ENCODE results near the gene DHX35.

Gene DHX35, protein sequence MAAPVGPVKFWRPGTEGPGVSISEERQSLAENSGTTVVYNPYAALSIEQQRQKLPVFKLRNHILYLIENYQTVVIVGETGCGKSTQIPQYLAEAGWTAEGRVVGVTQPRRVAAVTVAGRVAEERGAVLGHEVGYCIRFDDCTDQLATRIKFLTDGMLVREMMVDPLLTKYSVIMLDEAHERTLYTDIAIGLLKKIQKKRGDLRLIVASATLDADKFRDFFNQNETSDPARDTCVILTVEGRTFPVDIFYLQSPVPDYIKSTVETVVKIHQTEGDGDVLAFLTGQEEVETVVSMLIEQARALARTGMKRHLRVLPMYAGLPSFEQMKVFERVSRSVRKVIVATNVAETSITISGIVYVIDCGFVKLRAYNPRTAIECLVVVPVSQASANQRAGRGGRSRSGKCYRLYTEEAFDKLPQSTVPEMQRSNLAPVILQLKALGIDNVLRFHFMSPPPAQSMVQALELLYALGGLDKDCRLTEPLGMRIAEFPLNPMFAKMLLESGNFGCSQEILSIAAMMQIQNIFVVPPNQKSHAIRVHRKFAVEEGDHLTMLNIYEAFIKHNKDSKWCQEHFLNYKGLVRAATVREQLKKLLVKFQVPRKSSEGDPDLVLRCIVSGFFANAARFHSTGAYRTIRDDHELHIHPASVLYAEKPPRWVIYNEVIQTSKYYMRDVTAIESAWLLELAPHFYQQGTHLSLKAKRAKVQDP

DNA sequence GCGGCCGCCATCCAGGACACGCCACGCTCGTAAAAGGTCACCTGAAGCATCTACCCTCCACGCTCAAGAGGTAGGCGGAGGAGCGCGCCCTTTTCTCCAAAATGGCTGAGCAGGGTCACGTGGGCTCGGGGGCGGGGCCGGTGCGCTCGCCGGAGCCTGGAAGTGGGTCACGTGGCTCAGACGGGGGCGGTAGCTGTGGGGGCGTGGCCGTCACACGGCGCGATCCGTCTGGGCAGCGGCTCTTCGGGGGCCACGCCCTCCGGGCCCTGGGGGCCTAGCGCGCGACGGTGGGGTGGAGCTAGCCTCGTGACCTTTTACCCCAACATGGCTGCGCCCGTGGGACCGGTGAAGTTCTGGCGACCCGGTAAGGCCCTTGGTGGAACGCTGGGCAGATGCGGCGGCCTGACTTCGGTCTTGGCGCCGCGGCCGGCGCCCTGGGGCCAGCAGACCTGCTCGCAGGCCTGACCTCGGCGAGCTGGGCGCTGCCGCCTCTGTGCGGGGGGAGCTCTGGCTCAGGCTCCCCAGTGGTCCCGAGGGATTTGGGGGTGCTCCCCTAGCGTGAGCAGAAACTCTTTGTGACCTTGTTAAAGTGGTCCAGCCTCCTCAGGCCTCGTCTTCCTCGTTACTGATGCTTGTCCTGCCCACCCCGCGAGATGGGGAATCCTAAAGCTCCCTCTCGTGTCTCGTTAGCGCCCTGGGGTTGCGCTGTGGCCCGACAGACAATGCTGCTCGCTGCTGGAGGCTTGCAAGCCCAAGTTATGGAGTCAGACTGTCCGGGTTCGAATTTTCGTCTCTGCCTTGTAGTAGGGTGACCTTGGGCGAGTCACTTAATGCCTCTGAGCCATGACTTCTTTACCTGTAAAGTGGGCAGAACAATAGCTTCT lies at the start of gene DHX35:
TSS of gene DHX35 (plus strand) at position 301 of the 884 bp plus-strand sequence. CDS start at position 325, 24 bp downstream.
- DNase-seq, result peak; percentile 87

DNA sequence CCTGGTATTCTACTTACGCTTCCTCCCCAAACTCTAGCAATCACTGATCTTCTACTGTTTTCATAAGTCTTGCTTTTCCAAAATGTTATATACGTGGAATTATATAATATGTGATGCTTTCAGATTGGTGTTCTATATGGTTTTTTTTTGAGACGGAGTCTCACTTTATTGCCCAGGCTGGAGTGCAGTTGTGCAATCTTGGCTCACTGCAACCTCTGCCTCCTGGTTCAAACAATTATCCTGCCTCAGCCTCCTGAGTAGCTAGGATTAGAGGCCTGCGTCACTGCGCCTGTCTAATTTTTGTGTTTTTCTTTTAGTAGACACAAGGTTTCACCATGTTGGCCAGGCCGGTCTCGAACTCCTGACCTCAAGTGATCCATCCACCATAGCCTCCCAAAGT lies 46.8 kb upstream of the DHX35 start:
- DNase-seq, result no peak

DNA sequence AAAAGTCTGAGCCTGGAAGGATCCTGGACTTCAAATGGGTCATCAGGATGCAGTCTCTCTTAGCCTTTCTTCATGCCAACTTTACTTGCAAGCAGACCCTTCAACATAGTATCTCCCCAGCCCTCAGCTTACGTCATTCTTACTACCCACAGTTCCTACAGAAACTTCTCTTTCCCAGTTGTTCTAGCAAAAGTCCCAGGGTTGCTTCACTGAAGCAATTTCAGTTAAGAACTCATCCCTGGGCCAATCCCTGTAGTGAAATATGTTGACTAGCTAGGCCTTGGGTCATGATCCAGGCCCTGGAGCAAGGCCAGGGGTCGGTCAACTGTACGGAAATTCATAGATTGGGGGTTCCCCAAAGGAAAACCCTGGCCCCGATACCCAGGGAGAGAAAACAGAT lies 44.5 kb upstream of the DHX35 start:
- DNase-seq, result no peak

DNA sequence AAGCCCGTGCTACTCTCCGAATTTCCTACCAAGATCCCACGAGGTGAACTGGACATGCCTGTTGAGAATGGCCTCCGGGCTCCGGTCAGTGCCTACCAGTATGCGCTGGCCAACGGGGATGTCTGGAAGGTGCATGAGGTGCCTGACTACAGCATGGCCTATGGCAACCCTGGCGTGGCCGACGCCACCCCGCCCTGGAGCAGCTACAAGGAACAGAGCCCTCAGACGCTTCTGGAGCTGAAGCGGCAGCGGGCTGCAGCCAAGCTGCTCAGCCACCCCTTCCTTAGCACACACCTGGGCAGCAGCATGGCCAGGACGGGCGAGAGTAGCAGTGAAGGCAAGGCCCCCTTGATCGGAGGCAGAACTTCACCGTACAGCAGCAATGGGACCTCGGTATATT lies 44.0 kb upstream of the DHX35 start:
- no peak for DNase-seq

DNA sequence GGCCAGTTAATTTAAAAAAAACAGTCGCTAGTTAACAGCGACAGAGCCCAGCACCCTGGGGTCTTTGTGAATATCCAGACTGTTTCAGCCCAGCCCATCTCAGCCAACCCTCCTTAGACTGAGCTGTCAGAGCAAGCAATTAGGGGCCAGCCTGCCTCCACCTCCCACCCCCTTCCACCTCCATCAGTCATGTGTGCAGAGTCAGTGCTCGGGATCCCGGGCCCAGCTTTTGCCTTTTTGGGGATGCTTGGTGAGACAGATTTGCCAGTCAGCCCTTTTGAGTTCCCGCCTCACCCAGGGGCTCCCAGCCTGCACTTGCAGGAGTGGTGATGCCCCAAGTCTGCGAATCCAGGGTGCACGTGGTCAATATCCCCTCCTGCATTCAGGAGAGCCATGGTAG lies 42.5 kb upstream of the DHX35 start:
- DNase-seq, result no peak

DNA sequence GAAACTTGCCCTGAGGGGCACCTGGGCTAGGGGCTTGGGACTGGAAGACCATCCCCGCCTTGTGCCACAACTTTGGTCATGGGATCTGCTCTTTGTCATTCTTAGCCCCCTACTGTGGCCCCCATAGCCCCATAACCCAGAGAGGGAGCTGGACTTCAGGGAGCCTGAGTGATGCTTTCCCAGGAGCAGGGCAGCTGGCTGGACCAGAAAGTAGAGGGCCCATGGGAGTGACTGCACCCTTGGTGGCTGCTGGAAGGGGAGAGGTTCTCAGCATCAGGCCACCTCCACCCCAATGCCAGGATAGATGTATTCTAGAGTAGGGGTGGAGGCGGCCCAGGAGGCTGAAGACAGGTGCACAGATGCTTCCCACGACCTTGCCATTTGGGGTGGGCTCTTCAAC lies 41.7 kb upstream of the DHX35 start:
- no peak for DNase-seq

DNA sequence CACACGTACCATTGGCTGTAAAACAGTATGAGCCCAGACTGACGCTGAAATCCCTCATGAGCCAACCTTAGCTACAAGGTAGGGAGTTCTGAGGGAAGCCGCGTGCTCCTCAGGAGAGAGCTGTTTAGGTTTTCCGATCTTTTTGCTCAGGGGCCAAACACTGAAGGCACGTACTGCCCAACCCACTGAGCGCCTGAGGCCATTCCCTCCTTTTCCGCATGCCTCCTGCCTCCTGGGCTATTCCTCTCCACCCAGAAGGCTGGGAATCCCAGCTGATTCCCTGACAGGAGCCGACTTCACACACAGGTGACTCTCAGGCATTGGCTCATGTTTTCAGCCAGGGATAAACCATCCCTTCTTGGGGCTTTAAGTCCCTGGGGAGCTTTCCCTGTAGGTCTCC lies 41.3 kb upstream of the DHX35 start:
- DNase-seq, result no peak

DNA sequence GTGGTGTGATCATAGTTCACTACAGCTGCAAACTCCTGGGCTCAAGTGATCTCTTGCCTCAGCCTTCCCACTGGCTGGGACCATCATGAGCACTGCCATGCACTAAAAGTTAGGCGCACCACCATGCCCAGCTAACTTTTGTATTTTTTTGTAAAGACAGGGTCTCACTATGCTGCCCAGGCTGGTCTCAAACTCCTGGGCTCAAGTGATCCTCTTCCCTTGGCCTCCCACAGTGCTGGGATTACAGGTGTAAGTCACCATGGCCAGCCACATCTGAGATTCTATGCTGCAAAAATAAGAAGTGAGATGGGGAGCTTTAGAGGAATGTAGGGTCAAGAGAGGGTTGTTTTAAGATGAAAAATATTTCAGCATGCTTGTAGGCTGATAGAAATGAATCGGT lies 37.4 kb upstream of the DHX35 start:
- DNase-seq, result no peak

DNA sequence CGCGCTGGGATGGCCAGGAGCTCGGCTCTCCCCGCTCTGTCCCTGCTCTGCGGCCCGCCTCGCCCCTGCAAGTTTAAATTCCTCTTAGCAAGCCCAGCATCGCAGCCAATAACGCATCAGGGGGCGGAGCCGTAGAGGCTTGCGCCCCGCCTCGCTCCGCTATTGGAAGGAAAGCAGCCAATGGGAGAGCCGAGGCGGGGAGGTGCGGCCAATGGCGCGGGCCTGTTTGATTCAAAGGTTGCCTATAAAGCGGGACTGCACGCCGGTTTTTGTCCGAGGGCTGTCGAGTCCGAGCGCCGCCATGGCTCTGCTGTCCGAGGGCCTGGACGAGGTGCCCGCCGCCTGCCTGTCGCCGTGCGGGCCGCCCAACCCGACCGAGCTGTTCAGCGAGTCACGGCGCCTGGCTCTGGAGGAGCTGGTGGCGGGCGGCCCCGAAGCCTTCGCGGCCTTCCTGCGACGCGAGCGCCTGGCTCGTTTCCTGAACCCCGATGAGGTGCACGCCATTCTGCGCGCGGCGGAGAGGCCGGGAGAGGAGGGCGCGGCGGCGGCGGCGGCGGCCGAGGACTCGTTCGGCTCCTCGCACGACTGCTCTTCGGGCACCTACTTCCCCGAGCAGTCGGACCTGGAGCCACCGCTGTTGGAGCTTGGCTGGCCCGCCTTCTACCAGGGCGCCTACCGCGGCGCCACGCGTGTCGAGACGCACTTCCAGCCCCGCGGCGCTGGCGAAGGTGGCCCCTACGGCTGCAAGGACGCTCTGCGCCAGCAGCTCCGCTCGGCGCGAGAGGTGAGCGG lies 35.8 kb upstream of the DHX35 start, which contains the start of gene FAM83D:
TSS of gene FAM83D (plus strand) at position 276 of the 792 bp plus-strand sequence. CDS start at position 302, 26 bp downstream.
- DNase-seq, result peak; percentile 95

DNA sequence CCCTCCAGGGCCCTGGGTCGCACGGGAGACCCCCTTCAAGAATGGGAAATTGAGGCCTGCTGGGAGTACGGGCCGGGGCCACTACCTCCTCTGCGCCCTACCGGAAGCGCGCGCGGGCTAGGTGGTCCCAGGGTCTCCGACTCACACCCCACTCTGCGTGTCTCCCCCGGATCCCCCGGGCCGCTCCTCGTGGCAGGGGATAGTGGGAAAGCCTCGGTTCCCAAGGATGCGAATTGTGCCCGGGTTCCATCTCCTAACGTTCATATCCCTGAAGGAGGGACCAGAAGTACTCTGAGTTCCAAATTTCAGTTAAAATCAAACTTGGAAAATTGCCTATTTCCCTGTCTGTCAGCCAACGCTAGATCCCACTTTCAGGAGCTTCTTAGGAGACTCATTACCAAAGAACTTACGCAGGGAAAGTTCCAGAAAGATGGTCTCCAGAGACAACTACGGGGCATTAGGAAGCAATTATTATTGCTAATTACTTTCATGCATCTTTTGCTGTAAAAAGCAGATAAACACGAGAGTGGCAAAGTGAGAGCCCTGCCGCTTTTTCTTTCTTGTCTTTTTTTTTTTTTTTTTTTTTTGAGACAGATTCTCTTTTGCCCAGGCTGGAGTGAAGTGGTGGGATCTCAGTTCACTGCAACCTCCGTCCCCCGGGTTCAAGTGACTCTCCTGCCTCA lies 35.1 kb upstream of the DHX35 start:
- DNase-seq, result no peak

DNA sequence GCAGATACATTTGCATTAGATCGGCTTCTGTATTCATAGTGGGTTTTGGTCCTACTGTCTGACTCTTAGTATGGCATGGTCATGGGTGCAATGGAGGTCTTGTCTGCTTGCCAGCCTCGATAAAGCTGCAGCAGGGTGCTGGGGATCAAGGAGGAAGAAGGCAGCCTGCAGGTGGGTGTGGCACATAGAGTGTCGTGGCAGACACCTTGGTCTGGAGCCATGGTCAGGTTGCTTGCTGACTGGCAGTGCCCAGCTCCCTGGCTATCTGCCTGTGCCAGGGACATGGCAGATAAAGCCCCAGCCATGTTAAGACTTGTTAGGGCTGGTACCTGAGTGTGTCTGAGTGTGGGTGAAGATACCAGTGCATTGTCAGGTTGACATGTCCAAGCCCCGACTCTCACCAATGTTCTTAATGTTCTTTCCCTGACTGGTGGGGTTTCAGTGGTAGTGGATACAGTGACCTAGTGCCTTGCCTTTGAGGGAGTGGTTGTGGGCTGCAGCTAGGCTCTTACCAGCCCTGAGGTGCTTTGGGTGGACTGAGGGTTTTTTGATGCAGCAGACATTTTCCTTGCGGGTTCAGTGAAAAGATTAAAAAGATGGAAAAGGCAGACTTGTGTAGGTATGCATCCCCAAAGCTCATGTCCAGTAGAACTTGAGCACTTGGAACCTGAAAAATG lies 34.1 kb upstream of the DHX35 start:
- DNase-seq, result no peak

DNA sequence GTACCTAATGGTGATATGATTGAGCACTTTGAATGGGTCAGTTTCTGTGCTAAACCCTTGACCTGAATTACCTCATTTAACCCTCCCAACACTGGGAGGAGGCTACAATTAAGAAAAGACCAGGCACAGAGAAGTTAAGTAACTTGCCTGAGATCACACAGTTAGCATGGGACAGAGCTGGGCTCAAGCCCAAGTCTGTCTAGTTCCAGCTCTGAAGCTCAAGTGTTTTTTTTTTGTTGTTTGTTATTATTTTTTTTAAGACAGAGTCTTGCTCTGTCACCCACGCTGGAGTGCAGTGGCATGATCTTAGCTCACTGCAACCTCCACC lies 31.9 kb upstream of the DHX35 start:
- no peak for DNase-seq

DNA sequence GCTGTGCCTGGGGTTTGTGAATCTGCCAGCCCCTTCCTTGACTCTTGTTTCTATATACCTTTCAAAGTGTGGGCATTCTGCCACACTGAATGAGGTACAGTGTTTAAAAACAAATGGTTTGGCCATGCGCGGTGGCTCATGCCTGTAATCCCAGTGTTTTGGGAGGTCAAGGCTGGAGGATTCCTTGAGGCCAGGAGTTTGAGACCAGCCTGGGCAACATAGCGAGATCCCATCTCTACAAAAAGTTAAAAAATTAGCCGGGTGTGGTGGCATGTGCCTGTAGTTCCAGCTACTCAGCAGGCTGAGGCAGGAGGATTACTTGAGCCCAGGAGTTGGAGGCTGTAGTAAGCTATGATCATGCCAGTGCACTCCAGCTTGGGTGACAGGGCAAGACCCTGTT lies 30.2 kb upstream of the DHX35 start:
- no peak for DNase-seq

DNA sequence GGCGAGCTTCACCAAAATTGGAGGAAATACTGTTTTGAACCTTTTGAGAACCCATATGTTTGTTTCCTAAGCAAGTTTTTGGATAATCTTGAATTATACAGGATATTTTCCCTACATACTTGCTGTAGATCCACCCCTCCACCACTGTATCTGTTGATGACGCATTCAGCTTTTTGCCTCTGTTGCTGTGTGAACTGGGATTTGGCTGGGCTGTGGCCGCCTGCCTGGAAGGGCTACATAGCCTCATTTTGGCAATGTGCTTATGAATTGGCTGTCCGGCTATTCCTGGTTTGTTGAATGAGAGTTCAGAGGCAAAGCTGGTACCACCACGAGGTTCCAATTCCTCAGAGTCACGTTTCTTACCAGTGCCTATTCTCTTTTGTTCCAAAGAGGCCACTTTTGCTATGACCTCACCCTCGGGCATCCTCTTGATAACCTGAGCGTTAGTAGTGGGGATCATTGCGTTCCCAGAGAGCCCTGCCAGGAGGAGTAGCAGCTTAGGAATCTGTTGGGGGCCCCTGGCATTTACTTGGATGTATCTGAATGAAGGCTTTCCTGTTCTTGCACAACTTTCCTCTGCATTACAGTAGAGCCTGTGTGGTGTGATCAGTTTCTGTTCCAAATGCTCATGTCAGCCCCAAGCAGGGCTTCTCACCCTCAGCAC lies 29.6 kb upstream of the DHX35 start:
- DNase-seq, result no peak

DNA sequence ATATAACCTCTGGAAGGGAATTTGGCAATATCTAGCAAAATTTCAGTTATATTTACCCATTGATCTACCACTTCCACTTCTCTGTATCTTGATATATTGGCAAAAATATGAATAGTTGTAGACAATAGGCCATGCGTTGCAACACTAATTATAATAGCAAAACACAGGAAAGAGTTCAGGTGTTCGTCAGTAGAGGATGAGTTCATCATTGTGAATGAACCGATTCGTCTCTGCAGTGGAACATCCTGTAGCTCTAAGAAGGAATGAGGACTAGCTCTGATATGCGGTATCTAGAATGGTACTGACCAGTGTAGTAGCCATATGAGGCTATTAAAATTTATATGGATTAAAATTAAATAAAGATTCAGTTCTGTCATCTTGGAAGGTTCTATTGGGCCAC lies 27.6 kb upstream of the DHX35 start:
- no peak for DNase-seq

DNA sequence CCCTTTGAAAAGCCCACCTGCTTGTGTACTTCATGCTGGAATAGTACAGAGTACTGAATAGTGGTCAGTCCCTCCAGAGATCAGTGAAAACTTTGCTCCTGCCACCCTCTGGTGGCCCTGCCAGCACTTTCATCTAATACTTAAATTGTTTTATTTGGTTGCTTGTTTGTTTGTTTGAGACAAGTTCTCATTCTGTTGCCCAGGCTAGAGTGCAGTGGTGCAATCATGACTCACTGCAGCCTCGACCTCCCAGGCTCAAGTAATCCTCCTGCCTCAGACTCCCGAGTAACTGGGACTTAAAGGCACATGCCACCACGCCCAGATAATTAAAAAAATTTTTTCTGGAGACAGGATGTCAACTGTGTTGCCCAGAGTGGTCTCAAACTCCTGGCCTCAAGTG lies 26.9 kb upstream of the DHX35 start:
- DNase-seq, result no peak

DNA sequence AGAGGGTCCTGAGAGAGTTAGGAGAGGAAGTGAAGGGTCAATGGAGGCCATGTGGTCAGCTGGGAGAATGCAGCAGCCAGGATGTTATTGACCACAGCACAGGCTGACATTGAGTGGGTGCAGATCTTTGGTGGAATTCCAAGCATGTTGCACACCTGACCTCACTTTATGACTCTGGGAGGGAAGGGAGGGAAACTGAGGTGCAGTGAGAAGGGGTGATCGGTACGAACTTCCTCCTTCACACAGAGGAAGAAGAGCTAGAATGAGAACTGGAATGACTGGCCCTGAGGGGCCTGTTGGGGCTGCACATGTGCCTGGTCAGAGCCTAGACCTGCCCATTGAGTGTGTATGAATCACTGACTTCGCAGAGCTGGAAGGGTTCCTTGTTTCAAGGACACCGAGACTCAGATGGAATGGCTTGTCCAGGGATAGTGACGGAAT lies 26.2 kb upstream of the DHX35 start:
- DNase-seq, result no peak

DNA sequence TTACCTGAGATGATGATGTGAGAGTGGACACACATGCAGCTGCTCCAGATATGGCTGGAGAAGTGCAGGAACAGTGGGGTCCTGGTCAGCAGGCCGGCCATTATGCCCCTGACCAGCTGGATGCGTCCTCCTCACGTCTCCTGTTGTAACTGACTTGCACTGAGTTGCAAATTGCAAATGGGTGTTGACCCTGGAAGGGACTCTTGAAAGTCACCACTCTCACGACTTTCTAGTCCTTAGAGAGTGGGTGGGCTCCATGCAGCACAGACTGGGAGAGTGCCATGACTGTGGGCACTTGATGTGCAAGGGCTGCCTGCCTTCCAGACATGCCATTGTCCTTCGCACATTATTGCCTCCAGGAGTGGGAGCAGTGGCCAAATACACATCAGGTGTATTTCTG lies 25.1 kb upstream of the DHX35 start:
- no peak for DNase-seq

DNA sequence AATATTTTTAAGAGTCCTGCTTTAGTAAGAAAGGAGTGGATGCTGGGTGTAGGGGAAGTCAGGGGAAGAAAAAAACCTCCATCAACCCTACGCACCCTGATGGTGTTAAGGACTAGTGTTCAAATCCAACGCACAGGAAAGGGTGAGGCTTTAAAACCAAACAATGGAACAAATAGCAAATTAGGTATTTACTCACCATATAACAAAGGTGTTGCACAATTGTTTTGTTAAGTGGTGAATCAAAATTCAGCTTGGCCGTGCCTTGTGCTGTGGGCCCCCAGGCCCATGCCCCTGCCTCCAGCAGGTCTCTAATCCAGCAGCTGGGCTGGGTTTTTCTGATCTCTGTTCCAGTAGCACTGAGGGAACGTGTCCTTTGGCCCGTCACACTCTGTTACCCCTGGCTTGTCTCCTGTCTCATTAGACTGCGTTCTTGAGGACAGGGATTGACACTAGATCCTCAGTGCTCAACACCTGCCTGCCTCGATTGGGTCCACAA lies 24.1 kb upstream of the DHX35 start:
- DNase-seq, result peak; percentile 60

DNA sequence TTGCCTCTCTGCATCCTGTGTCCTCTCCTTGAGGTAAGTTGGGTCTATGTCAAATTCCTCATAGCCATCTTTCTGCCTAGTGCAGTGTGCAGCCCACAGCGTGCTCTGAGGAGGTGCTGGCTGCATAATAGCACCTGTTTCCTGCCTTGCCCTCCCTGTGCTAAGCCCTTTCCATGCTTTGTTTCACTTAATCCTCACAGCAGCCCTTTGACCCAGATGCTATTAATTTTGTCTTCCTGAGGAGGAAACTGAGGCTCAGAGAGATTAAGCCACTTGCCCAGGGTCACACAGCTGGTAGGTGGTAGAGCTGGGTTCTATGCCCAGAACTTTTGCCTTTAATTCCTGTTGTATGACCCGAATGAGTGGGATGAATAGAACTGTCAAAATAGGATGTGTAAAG lies 22.5 kb upstream of the DHX35 start:
- DNase-seq, result no peak

DNA sequence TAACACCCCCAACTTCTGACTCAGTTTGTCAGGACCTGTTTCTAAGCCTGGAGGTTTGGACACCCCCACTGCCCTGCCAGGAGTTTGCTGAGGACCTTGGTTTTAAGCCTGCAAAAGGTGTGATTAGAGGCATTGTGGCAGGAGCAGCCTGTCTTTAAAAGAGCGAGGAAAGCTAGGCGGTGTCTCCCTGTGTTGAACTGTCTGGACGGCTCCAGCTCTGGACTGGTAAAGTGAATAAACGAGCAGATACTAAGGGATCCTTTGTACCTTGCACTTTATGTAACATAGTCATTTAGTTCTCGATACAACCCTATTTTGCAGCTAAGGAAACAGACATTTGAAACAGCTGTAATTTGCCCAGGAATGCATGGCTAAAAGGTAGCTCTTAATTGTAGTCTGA lies 21.5 kb upstream of the DHX35 start:
- no peak for DNase-seq
